WTC11 (cell line): ENCODE data around the gene KRT85. TPM values are rescaled to one million over a fixed set of nuclear protein-coding genes. Genes with fewer than 3 reads are reported as not detected.

Source experiments
- ATAC-seq: fragments of 200-7000 bp; cut with Tn5 transposase; 2 replicates; pipeline ENCODE4 v1.10.0; 2021; ENCODE audit warnings: mild to moderate bottlenecking, moderate library complexity
- CTCF ChIA-PET: fragments of 300-600 bp; sonication (Branson Sonifier 250); formaldehyde crosslinking; loops from one replicate; lab custom pipeline; 2021; ENCODE audit warnings: antibody characterized with exemption; lab: Charles Lee
- POLR2A ChIA-PET: fragments of 350-600 bp; sonication (Branson Sonifier 250); formaldehyde crosslinking; loops from one replicate; lab custom pipeline; 2021; ENCODE audit warnings: antibody characterized with exemption; lab: Charles Lee
- DNase-seq: peaks from one replicate; pipeline ENCODE4 v3.0.0; 2021; ENCODE audit warnings: low spot score
- H3K27ac Mint-ChIP-seq: 2 replicates; pipeline ENCODE4 v1.8.0; 2021; ENCODE audit warnings: mixed read lengths
- H3K27me3 Mint-ChIP-seq: 2 replicates; pipeline ENCODE4 v1.8.0; 2021; ENCODE audit warnings: low read depth, mild to moderate bottlenecking, moderate library complexity, mixed read lengths
- H3K36me3 Mint-ChIP-seq: 2 replicates; pipeline ENCODE4 v1.8.0; 2021; ENCODE audit warnings: mixed read lengths
- H3K4me1 Mint-ChIP-seq: 2 replicates; pipeline ENCODE4 v1.8.0; 2022; ENCODE audit warnings: mixed read lengths
- H3K4me3 Mint-ChIP-seq: 2 replicates; pipeline ENCODE4 v1.8.0; 2021; ENCODE audit warnings: mild to moderate bottlenecking, moderate library complexity, mixed read lengths
- H3K9me3 Mint-ChIP-seq: 2 replicates; pipeline ENCODE4 v1.8.0; 2021; ENCODE audit warnings: mixed read lengths
- AR ChIP-seq: fragments of 250-450 bp; sonication (Bioruptor Pico); IDR thresholded peaks from 2 replicates; pipeline ENCODE4 v1.9.0; 2021; ENCODE audit warnings: mild to moderate bottlenecking
- ATF6 ChIP-seq: sonication (generic); formaldehyde crosslinking; IDR thresholded peaks from 2 replicates; pipeline ENCODE4 v1.8.1; 2023; ENCODE audit warnings: mild to moderate bottlenecking, missing genetic modification reagents
- FOXK1 ChIP-seq: sonication (generic); formaldehyde crosslinking; IDR thresholded peaks from 2 replicates; pipeline ENCODE4 v1.8.0; 2022; ENCODE audit warnings: mild to moderate bottlenecking, moderate library complexity, missing genetic modification reagents
- GTF2I ChIP-seq: fragments of 250-450 bp; sonication (Bioruptor Pico); conservative IDR thresholded peaks from 2 replicates; pipeline ENCODE4 v1.4.0; 2021; ENCODE audit warnings: mild to moderate bottlenecking
- IRF1 ChIP-seq: sonication (generic); formaldehyde crosslinking; IDR thresholded peaks from 2 replicates; pipeline ENCODE4 v1.8.0; 2023; ENCODE audit warnings: missing genetic modification reagents
- JUN ChIP-seq: sonication (generic); formaldehyde crosslinking; IDR thresholded peaks from 2 replicates; pipeline ENCODE4 v1.8.0; 2023; ENCODE audit warnings: mild to moderate bottlenecking, missing genetic modification reagents
- MYBL2 ChIP-seq: sonication (generic); formaldehyde crosslinking; IDR thresholded peaks from 2 replicates; pipeline ENCODE4 v1.8.1; 2023; ENCODE audit warnings: mild to moderate bottlenecking, moderate library complexity, missing genetic modification reagents
- NR1H2 ChIP-seq: sonication (generic); formaldehyde crosslinking; IDR thresholded peaks from 2 replicates; pipeline ENCODE4 v1.9.0; 2021; ENCODE audit warnings: mild to moderate bottlenecking, moderate library complexity, missing genetic modification reagents
- OVOL2 ChIP-seq: fragments of 250-450 bp; sonication (Bioruptor Pico); IDR thresholded peaks from 2 replicates; pipeline ENCODE4 v1.9.0; 2021; ENCODE audit warnings: mild to moderate bottlenecking, borderline replicate concordance
- PRDM15 ChIP-seq: sonication (generic); formaldehyde crosslinking; IDR thresholded peaks from 2 replicates; pipeline ENCODE4 v1.8.0; 2022; ENCODE audit warnings: missing genetic modification reagents
- TP53 ChIP-seq: sonication (generic); formaldehyde crosslinking; IDR thresholded peaks from 2 replicates; pipeline ENCODE4 v1.8.1; 2023; ENCODE audit warnings: mild to moderate bottlenecking, missing genetic modification reagents
- ZBTB21 ChIP-seq: sonication (generic); formaldehyde crosslinking; IDR thresholded peaks from 2 replicates; pipeline ENCODE4 v1.8.1; 2023; ENCODE audit warnings: mild to moderate bottlenecking, missing genetic modification reagents, borderline replicate concordance
- ZBTB43 ChIP-seq: sonication (generic); formaldehyde crosslinking; IDR thresholded peaks from 2 replicates; pipeline ENCODE4 v1.8.1; 2023; ENCODE audit warnings: mild to moderate bottlenecking, missing genetic modification reagents
- ZNF317 ChIP-seq: sonication (generic); formaldehyde crosslinking; IDR thresholded peaks from 2 replicates; pipeline ENCODE4 v1.8.1; 2023; ENCODE audit warnings: low read depth, mild to moderate bottlenecking, moderate library complexity, missing genetic modification reagents, borderline replicate concordance
- ZNF416 ChIP-seq: fragments of 250-450 bp; sonication (Bioruptor Pico); IDR thresholded peaks from 2 replicates; pipeline ENCODE4 v1.9.0; 2021; ENCODE audit warnings: mild to moderate bottlenecking, inconsistent platforms
- ZNF425 ChIP-seq: fragments of 250-450 bp; sonication (Bioruptor Pico); conservative IDR thresholded peaks from 2 replicates; pipeline ENCODE4 v1.9.0; 2021; ENCODE audit warnings: mild to moderate bottlenecking
- total RNA-seq: library from RNA; stranded (reverse); gene quantifications from 3 replicates; pipeline ENCODE4 v1.2.3, GENCODE V29; 2021

KRT85 gene
- total RNA-seq, 1 experiment from 2014 or later: not detected

- TF ChIP-seq ZNF416 (CRISPR knock-in tag) (no peak), NR1H2 (no peak), ZNF317 (CRISPR knock-in tag) (no peak)
- TF ChIP-seq, all 79 proteins: peak for 0
Observed at GRCh38 chr12:52381206-52381605, 13.9 kb upstream of the KRT85 start (continued).

GRCh38 chr12:52380271-52380694 is 13.0 kb upstream of the KRT85 start:
- ChIA-PET POLR2A (no interaction called here), CTCF (interaction anchor here (0.6 to 5.3 kb wide), 25 partner anchors 10 to 601 kb away, joined by 3 to 38 read pairs (median 5); partner anchors contain the start of genes KRT5, KRT83 and KRT85)
- H3K4me1 Mint-ChIP-seq: no peaks in the 10 kb centered on the region
- TF ChIP-seq AR (CRISPR knock-in tag) (no peak), OVOL2 (CRISPR knock-in tag) (no peak), IRF1 (CRISPR knock-in tag) (no peak), FOXK1 (CRISPR knock-in tag) (no peak), GTF2I (no peak), JUN (CRISPR knock-in tag) (no peak), ATF6 (CRISPR knock-in tag) (no peak), TP53 (CRISPR knock-in tag) (no peak), ZBTB21 (CRISPR knock-in tag) (no peak), ZNF425 (CRISPR knock-in tag) (no peak), MYBL2 (CRISPR knock-in tag) (no peak)
- H3K27me3 Mint-ChIP-seq: no peaks in the 10 kb centered on the region; the same call in 1 of the 2 replicates
- H3K9me3 Mint-ChIP-seq: no peaks in the 10 kb centered on the region
- no peak overlapping the region for H3K4me3 Mint-ChIP-seq
- no peak overlapping the region for H3K27ac Mint-ChIP-seq
- DNase-seq: peak; percentile 66
- ATAC-seq: peak; percentile 78
- H3K36me3 Mint-ChIP-seq: no peaks in the 10 kb centered on the region

GRCh38 chr12:52379536-52379935 is 12.3 kb upstream of the KRT85 start:
- Mint-ChIP-seq H3K27me3 (no peaks in the 10 kb centered on the region; the same call in 1 of the 2 replicates), H3K4me3 (no peak overlapping the region), H3K4me1 (no peaks in the 10 kb centered on the region), H3K9me3 (no peaks in the 10 kb centered on the region), H3K27ac (no peak overlapping the region), H3K36me3 (no peaks in the 10 kb centered on the region)
- POLR2A ChIA-PET: no interaction called here
- DNase-seq (no peak), ATAC-seq (no peak)
- CTCF ChIA-PET: interaction anchor here (0.6 to 5.3 kb wide), 20 partner anchors 9 to 500 kb away, joined by 3 to 38 read pairs (median 5); partner anchors contain the start of genes KRT5 and KRT85
- no peak for TF ChIP-seq ZBTB43 (CRISPR knock-in tag)
- no peak for TF ChIP-seq PRDM15
